SK-N-SH treated with all-trans-retinoic acid at 6 μM for 48 hours (cell line): Measurements from ENCODE around the gene MSANTD7.

Experiments used
- ARNTL ChIP-seq: fragments of 450-650 bp; formaldehyde crosslinking; IDR thresholded peaks from 2 replicates; pipeline ENCODE4 v1.5.0; 2020; ENCODE audit warnings: low read depth, mild to moderate bottlenecking, moderate library complexity, borderline replicate concordance
- TOX ChIP-seq: fragments of 250-450 bp; sonication (Bioruptor Pico); IDR thresholded peaks from 2 replicates; pipeline ENCODE4 v1.8.0; 2021; ENCODE audit warnings: mild to moderate bottlenecking, moderate library complexity, borderline replicate concordance
- ZFP3 ChIP-seq: fragments of 250-450 bp; sonication (Bioruptor Pico); IDR thresholded peaks from 2 replicates; pipeline ENCODE4 v1.5.0; 2020; ENCODE audit warnings: mild to moderate bottlenecking, moderate library complexity

GRCh38 chr10:14844948-14845347 lies 6.8 kb downstream of the MSANTD7 start:
- no peak for TF ChIP-seq TOX (CRISPR knock-in tag)
- TF ChIP-seq ARNTL = no peak
- no peak for TF ChIP-seq ZFP3 (CRISPR knock-in tag)
